Adrenal gland (tissue), 12 donors: Measurements from ENCODE around the gene CDCA8. TPM values are rescaled to one million over a fixed set of nuclear protein-coding genes. Genes with fewer than 3 reads are reported as not detected.

ENCODE experiments used
- DNase-seq, 7 donors: peaks; one replicate each; pipeline ENCODE4 v3.0.0-alpha.2; 2019 to 2020
- H3K27ac ChIP-seq, 5 donors: fragments of 200-600 bp; sonication (generic) in 4 of 5; 1 replicate in 3 of 5; 2 replicates in 2 of 5; pipeline versions ENCODE4 v1.5.1 to v1.8.0; 2016 to 2020; ENCODE audit warnings: mild to moderate bottlenecking in 1 of 5
- H3K27me3 ChIP-seq: fragments of 200-600 bp; 2 replicates; pipeline ENCODE4 v1.8.0; 2021
- H3K36me3 ChIP-seq, 2 donors: fragments of 200-600 bp; replicated peaks in 1 of 2; 1 replicate in 1 of 2; 2 replicates in 1 of 2; pipeline versions ENCODE4 v1.5.1 to v1.8.0; 2018 to 2022
- H3K4me1 ChIP-seq, 2 donors: fragments of 200-600 bp; replicated peaks in 1 of 2; 1 replicate in 1 of 2; 2 replicates in 1 of 2; pipeline versions ENCODE4 v1.5.1 to v1.8.0; 2018 to 2021
- H3K4me3 ChIP-seq, 4 donors: fragments of 200-600 bp; sonication (generic) in 3 of 4; one replicate each; pipeline ENCODE4 v1.5.1; 2016 to 2018
- H3K9me3 ChIP-seq, 3 donors: fragments of 200-600 bp; sonication (generic) in 1 of 3; replicated peaks in 1 of 3; 1 replicate in 2 of 3; 2 replicates in 1 of 3; pipeline versions ENCODE4 v1.5.1 to v1.8.0; 2016 to 2021
- POLR2A ChIP-seq, 2 donors: fragments of 450-650 bp; IDR thresholded peaks; one replicate each; pipeline ENCODE4 v1.6.1; 2017; ENCODE audit warnings: antibody characterized with exemption in 2 of 2, mild to moderate bottlenecking in 2 of 2, moderate library complexity in 1 of 2
- WGBS, 4 donors: extraction: QIAGEN DNeasy Blood & Tissue Kit in 2 of 4; methylation state at CpG; one replicate each; pipeline versions ENCODE4 v1.1.5 to v1.1.7; 2013 to 2017; 5-methylcytosine and 5-hydroxymethylcytosine counted together
- intact Hi-C, 2 donors: fragments of 100-400 bp; cut with DNase I; formaldehyde crosslinking; loops; one replicate each; pipeline versions ENCODE4 v1.14.1 to v1.15.0; 2022 to 2023
- polyA plus RNA-seq, 3 donors: library from polyadenylated mRNA; stranded (reverse); fragments of 200-250 nt in 2 of 3; fragments of 350-450 nt in 1 of 3; fragmentation: Illumina TruSeq in 1 of 3; extraction: RNeasy Lipid Tissue Mini Kit (QIAGEN cat#74804) in 1 of 3; gene quantifications; one replicate each; pipeline ENCODE4 v1.2.3, GENCODE V29; 2013 to 2014
- total RNA-seq, 9 donors: library from RNA; depleted of rRNA in 4 of 9; stranded (reverse); fragments of >200 nt in 4 of 9; fragments of 120-200 nt in 1 of 9; fragmentation: NEBNext Ultra II Directional in 1 of 9; extraction: Animal tissue kit (Norgen Biotek cat#: 25700) in 1 of 9; gene quantifications; one replicate each; pipeline versions ENCODE4 v1.1.0 to v1.2.4, GENCODE V29; 2013 to 2023
- TF ChIP-seq, protein P1 (sequence below), 6 experiments: fragments of 450-650 bp in 4 of 6; fragments of 200-600 bp in 2 of 6; sonication (generic) in 1 of 6; IDR thresholded peaks; 1 replicate in 5 of 6; 2 replicates in 1 of 6; pipeline versions ENCODE4 v1.5.1 to v1.8.0; 2016 to 2021; ENCODE audit warnings: antibody characterized with exemption in 6 of 6, mild to moderate bottlenecking in 2 of 6, moderate library complexity in 1 of 6
- donor health status: healthy with polysubstance abuse.
- donor health status: Bipolar disorder and iron deficiency.
- donor health status: DM: yes; HTN: yes; CAD: no.
- donor health status: DM: no; HTN: no; CAD: no.
- donor health status: DM: no; HTN: no; CAD: no.
- donor health status: DM: yes; HTN: yes; CAD: no.

The CDCA8 gene
- total and polyA plus RNA-seq, 12 donors = 0.49 to 3.2 (median 1.2) TPM

DNA sequence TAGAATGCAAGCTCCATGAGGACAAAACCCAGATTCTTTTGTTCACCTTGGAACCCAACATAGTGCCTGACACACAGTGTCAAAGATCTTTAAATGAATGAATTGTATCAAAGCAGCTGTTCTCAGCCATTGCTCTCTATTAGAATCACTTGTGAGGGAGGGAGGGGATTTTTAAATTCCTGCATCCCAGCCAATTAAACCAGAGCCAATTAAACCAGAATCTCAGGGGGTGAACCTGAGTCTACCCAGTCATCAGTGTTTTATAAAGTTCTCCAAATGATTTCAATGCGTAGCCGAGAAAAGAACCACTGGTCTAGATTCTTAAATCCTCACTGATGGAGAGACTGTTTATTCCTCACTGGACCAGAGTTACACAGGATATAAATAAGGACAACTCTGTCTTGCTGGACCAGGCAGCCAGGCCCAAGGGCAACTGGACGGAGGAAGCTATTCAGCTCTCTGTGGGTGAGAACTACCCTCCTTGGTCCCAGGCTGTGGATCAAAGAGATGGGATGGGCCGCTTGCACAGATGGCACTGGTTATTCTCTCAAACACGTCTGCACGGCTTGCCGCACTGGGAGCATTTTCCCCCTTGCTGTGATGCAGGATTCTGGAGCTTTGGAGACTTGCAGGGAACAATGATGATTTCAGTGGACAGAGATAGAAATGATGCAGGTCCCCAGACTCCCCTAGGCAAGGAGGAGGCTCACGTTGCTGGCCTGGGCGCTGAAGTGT lies 20.0 kb upstream of the CDCA8 start:
- DNase-seq = no peak
- Histone ChIP-seq H3K36me3 (no peaks in the 10 kb centered on the region), H3K27ac (no peak overlapping the region), H3K9me3 (no peaks in the 10 kb centered on the region), H3K27me3 (no peaks in the 10 kb centered on the region), H3K4me1 (peaks cover 0 to 3% of the 10 kb centered on the region in 2 donors), H3K4me3 (no peak overlapping the region)
- no peak for TF ChIP-seq POLR2A (IDR thresholded peaks at IDR 0.05)
- 57 to 69% (median 66%) methylated on average over 5 to 9 of the region's 9 CpGs for WGBS, 4 donors
- intact Hi-C loops = loop anchor here in 1 of 2 donors (5.0 kb wide), 1 partner anchor 55 kb away; no protein-coding TSS in a partner anchor

DNA sequence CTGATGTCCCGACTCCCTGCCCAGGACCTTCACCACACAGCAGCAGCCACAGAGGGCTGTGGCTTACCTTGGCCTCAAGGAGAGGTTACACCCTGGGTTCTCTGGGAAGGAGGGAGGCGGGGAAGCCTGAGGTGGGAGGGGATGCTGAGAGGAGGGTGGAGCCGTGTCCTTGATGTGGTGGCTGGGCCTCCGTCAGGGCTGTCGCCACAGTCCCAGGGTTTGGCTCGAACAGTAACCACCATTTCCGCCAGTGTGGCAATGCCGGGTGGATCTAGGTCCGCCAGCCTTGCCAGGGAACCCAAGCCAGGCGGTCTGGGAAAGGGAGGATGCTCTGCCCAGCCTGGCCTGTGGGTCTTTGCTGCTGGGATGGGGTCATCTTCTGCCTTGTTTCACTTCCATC lies 18.4 kb upstream of the CDCA8 start:
- no peaks in the 10 kb centered on the region for H3K36me3 ChIP-seq
- no peak overlapping the region for H3K4me3 ChIP-seq
- TF ChIP-seq, protein P1, sequence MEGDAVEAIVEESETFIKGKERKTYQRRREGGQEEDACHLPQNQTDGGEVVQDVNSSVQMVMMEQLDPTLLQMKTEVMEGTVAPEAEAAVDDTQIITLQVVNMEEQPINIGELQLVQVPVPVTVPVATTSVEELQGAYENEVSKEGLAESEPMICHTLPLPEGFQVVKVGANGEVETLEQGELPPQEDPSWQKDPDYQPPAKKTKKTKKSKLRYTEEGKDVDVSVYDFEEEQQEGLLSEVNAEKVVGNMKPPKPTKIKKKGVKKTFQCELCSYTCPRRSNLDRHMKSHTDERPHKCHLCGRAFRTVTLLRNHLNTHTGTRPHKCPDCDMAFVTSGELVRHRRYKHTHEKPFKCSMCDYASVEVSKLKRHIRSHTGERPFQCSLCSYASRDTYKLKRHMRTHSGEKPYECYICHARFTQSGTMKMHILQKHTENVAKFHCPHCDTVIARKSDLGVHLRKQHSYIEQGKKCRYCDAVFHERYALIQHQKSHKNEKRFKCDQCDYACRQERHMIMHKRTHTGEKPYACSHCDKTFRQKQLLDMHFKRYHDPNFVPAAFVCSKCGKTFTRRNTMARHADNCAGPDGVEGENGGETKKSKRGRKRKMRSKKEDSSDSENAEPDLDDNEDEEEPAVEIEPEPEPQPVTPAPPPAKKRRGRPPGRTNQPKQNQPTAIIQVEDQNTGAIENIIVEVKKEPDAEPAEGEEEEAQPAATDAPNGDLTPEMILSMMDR (IDR thresholded peaks at IDR 0.05) = no peak
- TF ChIP-seq POLR2A (IDR thresholded peaks at IDR 0.05) = no peak
- no peaks in the 10 kb centered on the region for H3K9me3 ChIP-seq
- H3K4me1 ChIP-seq = peaks cover 0 to 3% of the 10 kb centered on the region in 2 donors
- WGBS, 4 donors = 21 to 53% (median 42%) methylated on average over 6 to 10 of the region's 10 CpGs
- peak in 2 of 7 donors; percentile 29 to 39 for DNase-seq
- intact Hi-C loops = loop anchor here in 1 of 2 donors (5.0 kb wide), 1 partner anchor 57 kb away; no protein-coding TSS in a partner anchor
- no peak overlapping the region for H3K27ac ChIP-seq
- no peaks in the 10 kb centered on the region for H3K27me3 ChIP-seq

DNA sequence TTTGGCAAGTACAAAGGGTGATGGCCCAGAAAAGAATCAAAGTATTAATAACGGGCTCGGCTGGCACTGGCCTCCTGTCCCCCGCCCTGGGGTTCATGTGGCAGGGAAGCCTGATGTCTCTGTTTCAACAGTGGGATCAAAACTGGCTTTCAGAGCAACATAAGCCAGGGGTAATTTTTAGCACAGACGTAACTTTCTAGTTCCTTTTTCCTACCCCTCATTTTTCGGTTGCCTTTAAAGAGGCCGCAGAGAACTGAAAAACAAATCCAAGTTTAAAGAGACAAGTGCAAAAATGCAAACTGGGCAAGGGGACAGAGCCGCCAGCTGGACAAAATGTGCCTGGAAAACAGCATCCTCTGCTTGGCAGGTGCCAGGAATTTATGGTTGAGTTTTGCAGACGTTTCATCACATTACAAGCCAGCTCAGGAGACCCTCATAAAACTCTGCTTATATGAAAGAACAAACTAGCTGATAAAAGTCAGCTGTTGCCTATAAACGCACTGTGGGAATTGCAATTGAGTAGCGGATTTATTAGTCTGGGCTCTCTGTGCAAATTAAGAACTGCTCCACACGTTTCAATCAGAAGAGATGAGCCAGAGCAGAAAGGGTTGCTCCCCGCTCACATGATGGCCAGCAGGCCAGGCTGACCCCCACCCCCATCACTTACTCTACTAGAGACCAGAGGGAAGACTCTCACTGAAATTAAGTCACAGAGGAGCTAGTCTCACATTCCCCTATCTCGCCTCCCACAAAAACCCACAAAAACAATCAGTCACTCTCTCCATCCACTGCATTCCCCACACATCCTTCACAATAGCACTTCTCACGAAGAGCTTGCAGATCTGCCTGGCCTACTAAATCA lies 15.8 kb upstream of the CDCA8 start:
- no peak for DNase-seq
- intact Hi-C loops = loop anchor here in 1 of 2 donors (5.0 kb wide), 1 partner anchor 224 kb away; no protein-coding TSS in a partner anchor
- Histone ChIP-seq H3K4me1 (peaks cover 0 to 3% of the 10 kb centered on the region in 2 donors), H3K36me3 (no peaks in the 10 kb centered on the region), H3K9me3 (no peaks in the 10 kb centered on the region), H3K4me3 (no peak overlapping the region), H3K27ac (no peak overlapping the region), H3K27me3 (no peaks in the 10 kb centered on the region)
- TF ChIP-seq, protein P1 (IDR thresholded peaks at IDR 0.05) = no peak
- no peak for TF ChIP-seq POLR2A (IDR thresholded peaks at IDR 0.05)
- 44 to 49% (median 46%) methylated on average over 14 of the region's 14 CpGs for WGBS, 4 donors

DNA sequence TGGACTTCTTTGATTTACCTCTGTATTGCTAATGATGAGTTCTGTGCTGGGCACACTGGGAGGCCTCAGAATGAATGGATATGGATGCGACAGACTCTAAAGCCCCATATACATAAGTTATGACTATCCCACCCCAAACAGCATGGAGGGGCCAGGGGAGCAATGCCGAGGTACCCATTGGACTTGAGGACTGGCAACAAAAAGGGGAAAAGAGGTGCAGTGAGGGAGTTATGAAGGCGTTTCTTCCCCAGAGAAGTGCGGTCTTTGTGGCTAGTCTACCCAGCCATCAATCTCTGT lies 15.2 kb upstream of the CDCA8 start:
- no peaks in the 10 kb centered on the region for H3K27me3 ChIP-seq
- WGBS, 4 donors = 58 to 64% (median 62%) methylated on average over 4 of the region's 4 CpGs
- peaks cover 0 to 3% of the 10 kb centered on the region in 2 donors for H3K4me1 ChIP-seq
- no peak for DNase-seq
- no peaks in the 10 kb centered on the region for H3K9me3 ChIP-seq
- H3K27ac ChIP-seq = no peak overlapping the region
- intact Hi-C loops = loop anchor here in 1 of 2 donors (5.0 kb wide), 1 partner anchor 225 kb away; no protein-coding TSS in a partner anchor
- H3K4me3 ChIP-seq = no peak overlapping the region
- TF ChIP-seq, protein P1 (IDR thresholded peaks at IDR 0.05) = no peak
- TF ChIP-seq POLR2A (IDR thresholded peaks at IDR 0.05) = no peak
- no peaks in the 10 kb centered on the region for H3K36me3 ChIP-seq
